Activated naive CD8-positive, alpha-beta T cell treated with anti-CD3 and anti-CD28 coated beads, Interleukin-2, amount 50 U/mL, for 24 hours (primary cell): ENCODE results near the gene ANKRD18A.
"Not testable (repeated sequence)": the region's sequence is repeated elsewhere in the genome, so short reads cannot be mapped to it uniquely, and the experiment has no call there.

Source experiments
- ATAC-seq: fragments of 150-1000 bp; cut with Tn5 transposase; one replicate; pipeline ENCODE4 v1.10.0; 2021
- DNase-seq: peaks from one replicate; pipeline ENCODE4 v3.0.0; 2021
- H3K27ac Mint-ChIP-seq: one replicate; pipeline ENCODE4 v1.8.0; 2021; ENCODE audit warnings: mild to moderate bottlenecking, mixed read lengths
- H3K27me3 Mint-ChIP-seq: one replicate; pipeline ENCODE4 v1.8.0; 2021; ENCODE audit warnings: mixed read lengths
- H3K36me3 Mint-ChIP-seq: one replicate; pipeline ENCODE4 v1.8.0; 2021; ENCODE audit warnings: low read depth, mixed read lengths
- H3K4me1 Mint-ChIP-seq: one replicate; pipeline ENCODE4 v1.8.0; 2021; ENCODE audit warnings: mixed read lengths
- H3K4me3 Mint-ChIP-seq: one replicate; pipeline ENCODE4 v1.8.0; 2021; ENCODE audit warnings: mild to moderate bottlenecking, moderate library complexity, mixed read lengths
- H3K9me3 Mint-ChIP-seq: one replicate; pipeline ENCODE4 v1.8.0; 2021; ENCODE audit warnings: mixed read lengths

The ANKRD18A gene

DNA sequence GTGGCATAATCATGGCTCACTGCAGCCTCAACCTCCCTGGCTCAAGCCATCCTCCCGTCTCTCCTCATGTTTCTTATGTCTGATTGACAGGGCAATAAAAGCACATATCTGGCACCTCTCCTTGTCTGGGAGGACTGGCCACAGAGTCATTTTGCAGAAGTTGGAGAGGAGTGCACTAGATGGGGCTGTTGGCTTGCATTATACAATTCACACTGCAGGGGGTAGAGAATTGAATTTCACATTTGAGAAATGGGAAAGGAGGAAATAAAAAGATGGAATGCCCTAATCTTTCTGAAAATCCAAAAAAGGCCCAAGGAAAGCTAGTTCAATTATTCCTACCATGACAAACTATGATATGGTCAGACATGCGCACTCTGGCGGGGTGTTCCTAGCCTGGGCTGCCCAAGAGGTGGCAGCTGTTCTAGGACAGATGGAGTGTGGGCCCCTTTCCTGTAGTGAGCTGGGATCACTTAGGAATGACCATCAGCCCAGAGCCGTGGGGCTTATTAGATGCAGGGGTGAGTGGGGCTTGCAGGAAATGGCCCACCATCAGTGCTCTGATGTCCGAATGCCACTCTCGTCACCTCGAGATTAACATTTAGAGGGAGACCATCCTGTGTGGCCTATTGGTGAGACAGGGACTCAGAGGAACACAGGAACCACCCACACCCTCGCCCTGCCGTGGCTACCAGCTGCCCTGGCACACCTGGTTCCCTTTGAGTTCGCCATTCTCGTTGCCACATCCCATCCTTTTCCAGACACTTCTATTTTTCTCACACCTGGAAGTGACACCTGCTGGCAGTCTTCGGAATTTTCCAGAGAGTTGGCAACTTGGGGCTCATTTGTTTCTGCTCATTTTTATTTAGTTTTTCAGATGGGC lies 21.8 kb upstream of the ANKRD18A start:
- Mint-ChIP-seq H3K4me3 (no peak overlapping the region), H3K4me1 (no peaks in the 10 kb centered on the region), H3K36me3 (no peaks in the 10 kb centered on the region), H3K27me3 (peaks cover 7% of the 10 kb centered on the region), H3K9me3 (no peaks in the 10 kb centered on the region), H3K27ac (no peak overlapping the region)
- DNase-seq, result no peak
- no peak for ATAC-seq

DNA sequence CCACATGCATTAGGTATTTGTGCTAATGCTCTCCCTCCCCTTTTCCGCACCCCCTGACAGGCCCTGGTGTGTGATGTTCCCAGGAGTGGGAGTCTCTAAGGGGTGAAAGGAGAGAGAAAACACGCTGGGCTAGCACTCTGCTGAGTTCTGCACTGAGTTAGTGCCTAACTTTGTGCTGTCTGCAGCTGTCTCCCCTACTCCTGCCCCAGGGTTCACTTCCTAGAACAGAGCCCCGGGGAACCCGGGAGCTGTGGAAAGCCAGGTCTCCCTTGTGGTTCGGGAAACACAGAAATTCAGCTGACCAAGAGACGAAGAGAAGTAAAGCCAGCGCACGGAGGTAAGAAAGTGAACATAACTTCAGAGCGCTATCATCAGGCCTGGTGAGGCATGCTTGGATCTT lies 20.7 kb upstream of the ANKRD18A start:
- Mint-ChIP-seq H3K4me3 (no peak overlapping the region), H3K27ac (no peak overlapping the region), H3K36me3 (no peaks in the 10 kb centered on the region), H3K9me3 (no peaks in the 10 kb centered on the region), H3K4me1 (no peaks in the 10 kb centered on the region), H3K27me3 (peaks cover 7% of the 10 kb centered on the region)
- DNase-seq (no peak), ATAC-seq (no peak)

DNA sequence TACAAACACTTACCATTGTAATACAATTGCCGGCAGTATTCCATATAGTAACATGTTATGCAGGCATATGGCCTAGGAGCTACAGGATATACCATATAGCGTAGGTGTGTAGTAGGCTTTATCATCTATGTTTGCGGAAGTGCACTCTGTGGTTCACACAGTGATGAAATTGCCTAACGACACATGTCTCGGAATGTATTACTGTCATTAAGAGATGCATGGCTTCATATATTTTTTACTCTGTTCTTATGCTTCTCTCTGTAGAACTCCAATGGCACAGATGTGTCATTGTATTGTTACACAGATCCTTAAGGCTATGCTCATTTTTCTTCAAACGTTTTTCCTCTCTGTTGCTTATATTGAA lies 19.2 kb upstream of the ANKRD18A start:
- no peaks in the 10 kb centered on the region for H3K4me1 Mint-ChIP-seq
- no peaks in the 10 kb centered on the region for H3K9me3 Mint-ChIP-seq
- H3K4me3 Mint-ChIP-seq, result no peak overlapping the region
- H3K36me3 Mint-ChIP-seq, result no peaks in the 10 kb centered on the region
- ATAC-seq (no peak), DNase-seq (no peak)
- peaks cover 7% of the 10 kb centered on the region for H3K27me3 Mint-ChIP-seq
- H3K27ac Mint-ChIP-seq, result no peak overlapping the region

- Mint-ChIP-seq H3K4me1 (no peaks in the 10 kb centered on the region), H3K27me3 (peaks cover 7% of the 10 kb centered on the region), H3K4me3 (no peak overlapping the region), H3K9me3 (no peaks in the 10 kb centered on the region), H3K36me3 (no peaks in the 10 kb centered on the region), H3K27ac (no peak overlapping the region)
- ATAC-seq (no peak), DNase-seq (no peak)
These were observed 18.6 kb upstream of the ANKRD18A start for GRCh38 chr9:38638881-38639576.

GRCh38 chr9:38634315-38634714 lies 13.9 kb upstream of the ANKRD18A start:
- Mint-ChIP-seq H3K9me3 (no peaks in the 10 kb centered on the region), H3K4me1 (no peaks in the 10 kb centered on the region), H3K36me3 (no peaks in the 10 kb centered on the region), H3K27ac (no peak overlapping the region), H3K4me3 (no peak overlapping the region), H3K27me3 (peaks cover 3% of the 10 kb centered on the region)
- DNase-seq (no peak), ATAC-seq (no peak)

DNA sequence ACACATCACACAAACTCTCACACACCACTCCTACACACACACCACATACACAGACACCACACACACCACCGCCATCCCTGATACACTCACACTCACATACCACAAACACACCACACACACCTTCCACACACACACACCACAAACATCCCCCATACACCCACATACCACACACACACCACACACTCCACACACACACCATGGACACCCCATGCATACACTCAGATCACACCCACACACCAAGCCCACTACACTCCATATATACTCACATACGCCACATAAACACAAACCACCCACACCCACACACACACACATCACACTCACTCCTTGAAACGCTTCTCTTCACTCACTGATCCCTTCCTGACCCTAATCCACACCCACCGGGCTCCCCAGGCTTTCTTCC lies 9.1 kb upstream of the ANKRD18A start:
- Mint-ChIP-seq H3K27me3 (peaks cover 15% of the 10 kb centered on the region), H3K4me1 (no peaks in the 10 kb centered on the region), H3K36me3 (peaks cover 2% of the 10 kb centered on the region), H3K27ac (no peak overlapping the region), H3K4me3 (no peak overlapping the region), H3K9me3 (peaks cover 8% of the 10 kb centered on the region)
- DNase-seq (no peak), ATAC-seq (peak; percentile 24)

DNA sequence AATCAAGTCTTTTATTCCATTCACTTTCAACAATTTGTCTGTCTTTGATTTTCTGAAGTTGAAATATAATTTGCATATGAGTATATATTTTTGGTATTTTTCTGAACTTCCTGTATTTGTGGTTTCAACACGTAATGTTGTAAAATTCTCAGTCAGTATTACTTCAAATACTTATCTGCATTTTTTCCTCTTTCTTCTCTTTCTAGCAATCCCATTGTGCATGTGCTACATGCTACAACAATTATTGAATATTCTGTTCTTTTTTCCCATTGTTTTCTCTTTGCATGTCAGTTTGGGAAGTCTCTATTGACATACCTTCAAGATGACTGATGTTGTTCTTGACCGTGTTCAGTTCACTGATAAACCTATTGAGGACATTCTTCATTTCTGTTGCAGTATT lies 5.6 kb upstream of the ANKRD18A start:
- peaks cover 19% of the 10 kb centered on the region for H3K9me3 Mint-ChIP-seq
- peaks cover 35% of the 10 kb centered on the region for H3K27me3 Mint-ChIP-seq
- ATAC-seq (no peak), DNase-seq (no peak)
- no peak overlapping the region for H3K27ac Mint-ChIP-seq
- H3K4me1 Mint-ChIP-seq, result peaks cover 8% of the 10 kb centered on the region
- H3K36me3 Mint-ChIP-seq, result peaks cover 3% of the 10 kb centered on the region
- no peak overlapping the region for H3K4me3 Mint-ChIP-seq

DNA sequence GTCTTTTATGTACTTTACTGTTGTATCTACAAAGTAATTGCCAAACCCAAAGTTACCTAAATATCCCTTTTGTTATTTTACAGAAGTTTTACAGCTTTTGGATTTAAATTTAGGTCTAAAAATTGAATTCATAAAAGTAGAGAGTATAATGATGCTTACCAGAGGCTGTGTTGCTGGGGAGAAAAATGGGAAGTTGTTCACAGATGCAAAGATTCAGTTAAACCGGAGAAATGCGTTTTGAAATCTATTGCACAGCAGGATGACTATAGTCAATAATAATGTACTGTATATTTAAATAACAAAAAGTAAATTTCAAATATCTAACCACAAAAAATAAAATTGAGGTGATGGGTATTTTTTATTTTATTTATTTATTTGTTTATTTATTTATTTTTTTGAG lies 2.6 kb upstream of the ANKRD18A start:
- H3K9me3 Mint-ChIP-seq, result peaks cover 19% of the 10 kb centered on the region
- peaks cover 3% of the 10 kb centered on the region for H3K36me3 Mint-ChIP-seq
- peaks cover 11% of the 10 kb centered on the region for H3K4me1 Mint-ChIP-seq
- H3K27me3 Mint-ChIP-seq, result peaks cover 51% of the 10 kb centered on the region
- no peak for DNase-seq
- no peak overlapping the region for H3K4me3 Mint-ChIP-seq
- no peak for ATAC-seq
- no peak overlapping the region for H3K27ac Mint-ChIP-seq

- Mint-ChIP-seq H3K27me3 (peaks cover 54% of the 10 kb centered on the region), H3K27ac (no peak overlapping the region)
- DNase-seq, result peak; percentile 6
These were observed 1.9 kb upstream of the ANKRD18A start for GRCh38 chr9:38622288-38622674.

DNA sequence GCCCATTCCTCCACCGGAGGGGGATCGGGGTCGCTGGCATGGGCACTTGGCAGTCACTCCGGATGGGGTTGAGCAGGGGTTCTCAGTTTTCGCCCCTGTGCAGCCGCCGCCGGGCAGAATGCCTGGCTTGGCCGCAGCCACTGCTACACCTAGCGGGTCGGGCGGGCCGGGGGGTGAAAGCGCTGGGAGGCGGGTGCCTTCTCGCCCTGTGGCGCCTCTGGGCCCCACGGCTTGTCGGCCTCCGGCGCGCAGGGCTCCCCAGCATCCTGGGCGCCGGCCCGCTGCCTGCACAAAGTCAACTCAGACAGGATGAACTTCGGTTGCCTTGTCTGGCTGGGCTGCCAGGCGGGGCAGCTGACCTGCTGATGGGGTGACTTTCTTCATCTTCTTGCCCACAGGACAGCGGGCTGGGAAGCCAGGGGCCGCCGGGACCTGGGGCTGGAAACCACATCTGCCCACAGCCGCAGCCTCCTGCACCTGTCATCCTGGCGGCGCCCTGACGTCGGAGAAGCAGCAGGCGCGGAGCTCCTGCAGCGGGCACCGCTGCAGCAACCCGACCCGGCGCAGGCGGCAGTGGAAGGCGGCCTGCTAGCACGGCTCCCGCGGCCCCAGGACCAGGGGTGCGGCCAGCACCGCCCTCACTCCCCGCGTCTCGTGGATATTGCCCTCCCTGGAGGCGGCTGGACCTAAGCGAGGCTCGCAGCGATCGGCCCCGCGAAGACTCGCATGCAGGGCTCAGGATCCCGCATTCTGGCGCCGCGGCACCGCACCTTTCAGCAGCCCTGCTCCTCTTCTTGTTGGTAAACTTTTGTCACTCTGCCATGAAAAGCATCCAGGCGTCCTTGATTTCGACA lies 1.3 kb upstream of the ANKRD18A start:
- H3K4me1 Mint-ChIP-seq, result peaks cover 11% of the 10 kb centered on the region
- H3K36me3 Mint-ChIP-seq, result peaks cover 3% of the 10 kb centered on the region
- peak overlapping the region; percentile 56 for H3K4me3 Mint-ChIP-seq
- no peak overlapping the region for H3K27ac Mint-ChIP-seq
- DNase-seq (peak; percentile 21), ATAC-seq (peak; percentile 41)
- H3K27me3 Mint-ChIP-seq, result peaks cover 56% of the 10 kb centered on the region
- peaks cover 19% of the 10 kb centered on the region for H3K9me3 Mint-ChIP-seq

More at GRCh38 chr9:38622288-38622674, 1.9 kb upstream of the ANKRD18A start:
- peaks cover 19% of the 10 kb centered on the region for H3K9me3 Mint-ChIP-seq
- ATAC-seq, result no peak
- peaks cover 11% of the 10 kb centered on the region for H3K4me1 Mint-ChIP-seq
- peaks cover 3% of the 10 kb centered on the region for H3K36me3 Mint-ChIP-seq
- peak overlapping the region; percentile 56 for H3K4me3 Mint-ChIP-seq

DNA sequence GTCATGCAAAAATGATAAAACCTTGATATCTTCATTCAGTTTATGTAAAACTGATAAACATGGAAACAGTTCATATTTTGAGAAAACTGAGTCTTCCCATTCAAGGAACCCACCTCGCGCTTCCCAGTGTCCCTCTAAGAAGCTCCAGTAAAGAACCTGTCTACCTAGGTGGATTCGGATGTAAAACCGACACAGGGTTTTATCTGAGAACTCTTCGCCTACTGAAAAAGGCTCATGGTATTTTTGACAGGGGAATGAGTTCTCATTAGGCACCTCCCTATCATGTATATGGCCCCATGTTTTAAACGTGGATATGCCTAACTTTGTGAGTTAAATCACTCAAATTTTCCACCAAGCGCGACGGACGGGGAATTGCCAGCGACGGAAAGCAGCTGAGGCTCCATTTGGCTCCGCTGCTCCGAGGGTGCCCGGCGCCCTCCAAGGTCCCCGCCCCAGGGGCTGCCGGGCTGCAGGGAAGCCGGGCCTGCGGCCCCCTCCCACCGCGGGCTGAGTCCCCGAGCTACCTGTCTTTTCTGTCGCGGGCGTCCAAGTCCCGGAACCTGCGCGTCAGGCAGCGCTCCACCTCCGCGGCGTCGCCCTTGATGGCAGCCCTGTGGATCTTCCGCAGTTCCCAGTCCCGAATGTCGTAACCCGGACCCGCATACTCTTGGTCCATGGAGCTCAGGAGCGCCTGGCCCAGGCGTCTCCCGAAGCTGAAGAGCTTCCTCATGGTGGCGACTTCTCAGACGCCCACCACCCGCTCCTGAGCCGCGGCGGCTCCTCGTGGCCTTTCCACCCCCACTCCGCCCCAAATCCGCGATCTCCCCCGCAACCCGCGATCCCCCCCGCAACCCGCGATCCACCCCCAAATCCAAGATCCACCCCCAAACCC lies 594 bp downstream of the ANKRD18A start:
- peaks cover 14% of the 10 kb centered on the region for H3K9me3 Mint-ChIP-seq
- peak; percentile 14 for DNase-seq
- peak overlapping the region; percentile 75 for H3K4me3 Mint-ChIP-seq
- ATAC-seq, result peak; percentile 2
- H3K27me3 Mint-ChIP-seq, result peaks cover 51% of the 10 kb centered on the region
- H3K4me1 Mint-ChIP-seq, result peaks cover 11% of the 10 kb centered on the region
- H3K27ac Mint-ChIP-seq, result peak overlapping the region; percentile 69
- H3K36me3 Mint-ChIP-seq, result peaks cover 3% of the 10 kb centered on the region

GRCh38 chr9:38598029-38598745 lies 22.2 kb downstream of the ANKRD18A start:
- H3K27me3 Mint-ChIP-seq, H3K27ac Mint-ChIP-seq, H3K36me3 Mint-ChIP-seq, H3K9me3 Mint-ChIP-seq, H3K4me3 Mint-ChIP-seq, ATAC-seq, DNase-seq, H3K4me1 Mint-ChIP-seq: not testable (repeated sequence)

DNA sequence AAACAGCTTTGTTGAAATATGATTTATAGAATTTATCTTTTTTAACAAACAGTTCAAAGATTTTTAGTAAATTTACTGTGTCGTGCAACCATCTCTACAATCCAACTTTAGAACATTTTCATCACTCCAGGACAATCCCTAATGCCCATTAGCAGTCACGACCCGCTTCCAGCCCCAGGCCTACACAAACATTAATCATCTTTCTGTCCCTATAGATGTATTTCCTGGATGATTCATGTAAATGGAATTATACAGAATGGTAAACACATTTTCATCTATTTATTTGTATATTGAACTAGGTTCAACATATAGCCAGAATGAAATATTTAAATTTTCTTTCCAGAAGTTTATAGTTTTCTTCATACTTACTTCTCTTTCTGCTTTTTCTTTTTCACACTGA lies 25.3 kb downstream of the ANKRD18A start:
- DNase-seq, H3K9me3 Mint-ChIP-seq, H3K27me3 Mint-ChIP-seq, H3K36me3 Mint-ChIP-seq, H3K4me3 Mint-ChIP-seq, ATAC-seq, H3K27ac Mint-ChIP-seq, H3K4me1 Mint-ChIP-seq: not testable (repeated sequence)
